Measurements from ENCODE around the gene CDC73. TPM values are rescaled to one million over a fixed set of nuclear protein-coding genes. Genes with fewer than 3 reads are reported as not detected.
"Not testable (repeated sequence)": the region's sequence is repeated elsewhere in the genome, so short reads cannot be mapped to it uniquely, and the experiment has no call there.

The CDC73 gene
- total and polyA plus RNA-seq, 4 donors = 5.8 to 20.6 (median 12.6) TPM

- not testable (repeated sequence) for DNase-seq (ENCODE audit: low spot score); H3K27me3 ChIP-seq (ENCODE audit: control insufficient read depth in 4 of 4, insufficient read depth in 4 of 4, low read length in 3 of 4); H3K9me3 ChIP-seq (ENCODE audit: control insufficient read depth in 4 of 4, low read length in 3 of 4); H3K9ac ChIP-seq (ENCODE audit: low read depth in 1 of 2, low read length in 2 of 2); H3K4me3 ChIP-seq (ENCODE audit: low read depth in 1 of 3, low read length in 3 of 3); H3K4me1 ChIP-seq (ENCODE audit: control insufficient read depth in 4 of 4, insufficient read depth in 4 of 4, low read length in 3 of 4); H3K27ac ChIP-seq (ENCODE audit: low read depth in 1 of 2, low read length in 2 of 2); H3K36me3 ChIP-seq (ENCODE audit: control insufficient read depth in 4 of 4, insufficient read depth in 3 of 4, low read depth in 1 of 4, low read length in 3 of 4)
- 95% methylated on average over 7 of the region's 7 CpGs for WGBS
Observed at GRCh38 chr1:193266794-193267193, 145.0 kb downstream of the CDC73 start.

GRCh38 chr1:193270996-193271395, 149.2 kb downstream of the CDC73 start:
- no peaks in the 10 kb centered on the region for H3K9me3 ChIP-seq (ENCODE audit: control insufficient read depth in 4 of 4, low read length in 3 of 4)
- DNase-seq (ENCODE audit: low spot score) = no peak
- 91% methylated on average over 2 of the region's 2 CpGs for WGBS
- no peaks in the 10 kb centered on the region for H3K4me1 ChIP-seq (ENCODE audit: control insufficient read depth in 4 of 4, insufficient read depth in 4 of 4, low read length in 3 of 4)
- H3K4me3 ChIP-seq (ENCODE audit: low read depth in 1 of 3, low read length in 3 of 3) = no peak overlapping the region
- no peak overlapping the region for H3K9ac ChIP-seq (ENCODE audit: low read depth in 1 of 2, low read length in 2 of 2)
- no peaks in the 10 kb centered on the region for H3K27me3 ChIP-seq (ENCODE audit: control insufficient read depth in 4 of 4, insufficient read depth in 4 of 4, low read length in 3 of 4)
- no peak overlapping the region for H3K27ac ChIP-seq (ENCODE audit: low read depth in 1 of 2, low read length in 2 of 2)
- no peak for TF ChIP-seq GABPA (IDR thresholded peaks at IDR 0.05 in 1 of 2, conservative IDR thresholded peaks at IDR 0.05 in 1 of 2)
- no peaks in the 10 kb centered on the region for H3K36me3 ChIP-seq (ENCODE audit: control insufficient read depth in 4 of 4, insufficient read depth in 3 of 4, low read depth in 1 of 4, low read length in 3 of 4)

- H3K27ac ChIP-seq (ENCODE audit: low read depth in 1 of 2, low read length in 2 of 2) = no peak overlapping the region
- no peaks in the 10 kb centered on the region for H3K36me3 ChIP-seq (ENCODE audit: control insufficient read depth in 4 of 4, insufficient read depth in 3 of 4, low read depth in 1 of 4, low read length in 3 of 4)
- H3K9ac ChIP-seq (ENCODE audit: low read depth in 1 of 2, low read length in 2 of 2) = no peak overlapping the region
- H3K4me1 ChIP-seq (ENCODE audit: control insufficient read depth in 4 of 4, insufficient read depth in 4 of 4, low read length in 3 of 4) = no peaks in the 10 kb centered on the region
- no peak overlapping the region for H3K4me3 ChIP-seq (ENCODE audit: low read depth in 1 of 3, low read length in 3 of 3)
- TF ChIP-seq RXRA (IDR thresholded peaks at IDR 0.05) (no peak), FOXA1 (IDR thresholded peaks at IDR 0.05) (no peak), EGR1 (IDR thresholded peaks at IDR 0.05; ENCODE audit: low read depth in 2 of 2) (no peak)
- 94% methylated on average over 5 of the region's 5 CpGs for WGBS
- H3K9me3 ChIP-seq (ENCODE audit: control insufficient read depth in 4 of 4, low read length in 3 of 4) = no peaks in the 10 kb centered on the region
- no peak for DNase-seq (ENCODE audit: low spot score)
- no peaks in the 10 kb centered on the region for H3K27me3 ChIP-seq (ENCODE audit: control insufficient read depth in 4 of 4, insufficient read depth in 4 of 4, low read length in 3 of 4)
Observed at GRCh38 chr1:193275773-193276172, 153.9 kb downstream of the CDC73 start.

- TF ChIP-seq TAF1 (conservative IDR thresholded peaks at IDR 0.05) (no peak), RAD21 (IDR thresholded peaks at IDR 0.05) (no peak), HNF4G (IDR thresholded peaks at IDR 0.05) (no peak), YY1 (IDR thresholded peaks at IDR 0.05) (no peak), ZBTB33 (IDR thresholded peaks at IDR 0.05) (no peak), GABPA (IDR thresholded peaks at IDR 0.05 in 1 of 2, conservative IDR thresholded peaks at IDR 0.05 in 1 of 2) (no peak), JUND (IDR thresholded peaks at IDR 0.05) (no peak), SP1 (IDR thresholded peaks at IDR 0.05) (no peak), FOXA2 (IDR thresholded peaks at IDR 0.05) (no peak), NR2F2 (IDR thresholded peaks at IDR 0.05) (no peak), FOXA1 (IDR thresholded peaks at IDR 0.05) (no peak), RXRA (IDR thresholded peaks at IDR 0.05) (no peak), CTCF (IDR thresholded peaks at IDR 0.05; ENCODE audit: low read depth, low read length, missing input control) (no peak), HNF4A (conservative IDR thresholded peaks at IDR 0.05) (no peak), EGR1 (IDR thresholded peaks at IDR 0.05; ENCODE audit: low read depth in 2 of 2) (no peak)
- Histone ChIP-seq H3K27ac (ENCODE audit: low read depth in 1 of 2, low read length in 2 of 2) (no peak overlapping the region), H3K36me3 (ENCODE audit: control insufficient read depth in 4 of 4, insufficient read depth in 3 of 4, low read depth in 1 of 4, low read length in 3 of 4) (no peaks in the 10 kb centered on the region), H3K4me1 (ENCODE audit: control insufficient read depth in 4 of 4, insufficient read depth in 4 of 4, low read length in 3 of 4) (no peaks in the 10 kb centered on the region), H3K9me3 (ENCODE audit: control insufficient read depth in 4 of 4, low read length in 3 of 4) (no peaks in the 10 kb centered on the region), H3K9ac (ENCODE audit: low read depth in 1 of 2, low read length in 2 of 2) (no peak overlapping the region), H3K4me3 (ENCODE audit: low read depth in 1 of 3, low read length in 3 of 3) (no peak overlapping the region), H3K27me3 (ENCODE audit: control insufficient read depth in 4 of 4, insufficient read depth in 4 of 4, low read length in 3 of 4) (no peaks in the 10 kb centered on the region)
- DNase-seq (ENCODE audit: low spot score) = no peak
- WGBS = 98% methylated on average over 2 of the region's 2 CpGs
Observed at GRCh38 chr1:193278968-193279367, 157.1 kb downstream of the CDC73 start.
